ENCODE data around the gene CASZ1.

Gene CASZ1

GRCh38 chr1:10785728-10786638, 10.5 kb downstream of the CASZ1 start:
- DNase-seq (ENCODE audit: low read depth, low spot score): no peak
- Histone ChIP-seq H3K4me1 (ENCODE audit: insufficient read depth, insufficient read length) (peaks cover 10% of the 10 kb centered on the region), H3K9me3 (ENCODE audit: insufficient read depth, low read length) (no peaks in the 10 kb centered on the region), H3K9ac (ENCODE audit: insufficient read length, low read depth) (no peak overlapping the region), H3K4me3 (ENCODE audit: insufficient read length, low read depth) (no peak overlapping the region), H3K27me3 (ENCODE audit: insufficient read depth, insufficient read length) (no peaks in the 10 kb centered on the region), H3K36me3 (ENCODE audit: insufficient read depth, insufficient read length, low read length) (no peaks in the 10 kb centered on the region)
- TF ChIP-seq SUZ12 (IDR thresholded peaks at IDR 0.05; ENCODE audit: extremely low read depth, insufficient read depth, insufficient read length) (no peak), ZNF274 (IDR thresholded peaks at IDR 0.05; ENCODE audit: low read depth, low read length) (no peak), YY1 (IDR thresholded peaks at IDR 0.05; ENCODE audit: insufficient read depth, insufficient read length) (no peak)

GRCh38 chr1:10784998-10785727, 11.3 kb downstream of the CASZ1 start:
- H3K9me3 ChIP-seq (ENCODE audit: insufficient read depth, low read length): no peaks in the 10 kb centered on the region
- peaks cover 11% of the 10 kb centered on the region for H3K4me1 ChIP-seq (ENCODE audit: insufficient read depth, insufficient read length)
- H3K36me3 ChIP-seq (ENCODE audit: insufficient read depth, insufficient read length, low read length): no peaks in the 10 kb centered on the region
- H3K4me3 ChIP-seq (ENCODE audit: insufficient read length, low read depth): no peak overlapping the region
- H3K9ac ChIP-seq (ENCODE audit: insufficient read length, low read depth): no peak overlapping the region
- H3K27me3 ChIP-seq (ENCODE audit: insufficient read depth, insufficient read length): no peaks in the 10 kb centered on the region
- no peak for DNase-seq (ENCODE audit: low read depth, low spot score)
- TF ChIP-seq SUZ12 (IDR thresholded peaks at IDR 0.05; ENCODE audit: extremely low read depth, insufficient read depth, insufficient read length) (no peak), ZNF274 (IDR thresholded peaks at IDR 0.05; ENCODE audit: low read depth, low read length) (no peak), YY1 (IDR thresholded peaks at IDR 0.05; ENCODE audit: insufficient read depth, insufficient read length) (no peak)

- Histone ChIP-seq H3K9ac (ENCODE audit: insufficient read length, low read depth) (no peak overlapping the region), H3K4me3 (ENCODE audit: insufficient read length, low read depth) (no peak overlapping the region), H3K36me3 (ENCODE audit: insufficient read depth, insufficient read length, low read length) (no peaks in the 10 kb centered on the region), H3K4me1 (ENCODE audit: insufficient read depth, insufficient read length) (peaks cover 5% of the 10 kb centered on the region), H3K27me3 (ENCODE audit: insufficient read depth, insufficient read length) (no peaks in the 10 kb centered on the region), H3K9me3 (ENCODE audit: insufficient read depth, low read length) (no peaks in the 10 kb centered on the region)
- no peak for DNase-seq (ENCODE audit: low read depth, low spot score)
- TF ChIP-seq SUZ12 (IDR thresholded peaks at IDR 0.05; ENCODE audit: extremely low read depth, insufficient read depth, insufficient read length) (no peak), ZNF274 (IDR thresholded peaks at IDR 0.05; ENCODE audit: low read depth, low read length) (no peak), YY1 (IDR thresholded peaks at IDR 0.05; ENCODE audit: insufficient read depth, insufficient read length) (no peak)
Observed at GRCh38 chr1:10782491-10783244, 13.8 kb downstream of the CASZ1 start.

GRCh38 chr1:10781137-10781536, 15.3 kb downstream of the CASZ1 start:
- DNase-seq (ENCODE audit: low read depth, low spot score): no peak
- TF ChIP-seq SUZ12 (IDR thresholded peaks at IDR 0.05; ENCODE audit: extremely low read depth, insufficient read depth, insufficient read length) (no peak), YY1 (IDR thresholded peaks at IDR 0.05; ENCODE audit: insufficient read depth, insufficient read length) (no peak), ZNF274 (IDR thresholded peaks at IDR 0.05; ENCODE audit: low read depth, low read length) (no peak)
- Histone ChIP-seq H3K9me3 (ENCODE audit: insufficient read depth, low read length) (no peaks in the 10 kb centered on the region), H3K27me3 (ENCODE audit: insufficient read depth, insufficient read length) (no peaks in the 10 kb centered on the region), H3K4me1 (ENCODE audit: insufficient read depth, insufficient read length) (peaks cover 5% of the 10 kb centered on the region), H3K4me3 (ENCODE audit: insufficient read length, low read depth) (no peak overlapping the region), H3K9ac (ENCODE audit: insufficient read length, low read depth) (no peak overlapping the region), H3K36me3 (ENCODE audit: insufficient read depth, insufficient read length, low read length) (no peaks in the 10 kb centered on the region)

- Histone ChIP-seq H3K9me3 (ENCODE audit: insufficient read depth, low read length) (no peaks in the 10 kb centered on the region), H3K27me3 (ENCODE audit: insufficient read depth, insufficient read length) (no peaks in the 10 kb centered on the region), H3K4me3 (ENCODE audit: insufficient read length, low read depth) (no peak overlapping the region), H3K4me1 (ENCODE audit: insufficient read depth, insufficient read length) (peaks cover 5% of the 10 kb centered on the region), H3K9ac (ENCODE audit: insufficient read length, low read depth) (no peak overlapping the region), H3K36me3 (ENCODE audit: insufficient read depth, insufficient read length, low read length) (no peaks in the 10 kb centered on the region)
- no peak for DNase-seq (ENCODE audit: low read depth, low spot score)
- TF ChIP-seq ZNF274 (IDR thresholded peaks at IDR 0.05; ENCODE audit: low read depth, low read length) (no peak), SUZ12 (IDR thresholded peaks at IDR 0.05; ENCODE audit: extremely low read depth, insufficient read depth, insufficient read length) (no peak)
Observed at GRCh38 chr1:10779841-10780240, 16.6 kb downstream of the CASZ1 start.

- H3K36me3 ChIP-seq (ENCODE audit: insufficient read depth, insufficient read length, low read length): no peaks in the 10 kb centered on the region
- H3K4me1 ChIP-seq (ENCODE audit: insufficient read depth, insufficient read length): peaks cover 5% of the 10 kb centered on the region
- no peaks in the 10 kb centered on the region for H3K27me3 ChIP-seq (ENCODE audit: insufficient read depth, insufficient read length)
- H3K9me3 ChIP-seq (ENCODE audit: insufficient read depth, low read length): no peaks in the 10 kb centered on the region
- no peak for DNase-seq (ENCODE audit: low read depth, low spot score)
- H3K4me3 ChIP-seq (ENCODE audit: insufficient read length, low read depth): no peak overlapping the region
- H3K9ac ChIP-seq (ENCODE audit: insufficient read length, low read depth): no peak overlapping the region
- no peak for TF ChIP-seq ZNF274 (IDR thresholded peaks at IDR 0.05; ENCODE audit: low read depth, low read length)
Observed at GRCh38 chr1:10779201-10779600, 17.2 kb downstream of the CASZ1 start.

- H3K27me3 ChIP-seq (ENCODE audit: insufficient read depth, insufficient read length): no peaks in the 10 kb centered on the region
- H3K4me3 ChIP-seq (ENCODE audit: insufficient read length, low read depth): no peak overlapping the region
- TF ChIP-seq YY1 (IDR thresholded peaks at IDR 0.05; ENCODE audit: insufficient read depth, insufficient read length) (no peak), SUZ12 (IDR thresholded peaks at IDR 0.05; ENCODE audit: extremely low read depth, insufficient read depth, insufficient read length) (no peak), ZNF274 (IDR thresholded peaks at IDR 0.05; ENCODE audit: low read depth, low read length) (no peak)
- H3K36me3 ChIP-seq (ENCODE audit: insufficient read depth, insufficient read length, low read length): no peaks in the 10 kb centered on the region
- peaks cover 5% of the 10 kb centered on the region for H3K4me1 ChIP-seq (ENCODE audit: insufficient read depth, insufficient read length)
- DNase-seq (ENCODE audit: low read depth, low spot score): no peak
- no peaks in the 10 kb centered on the region for H3K9me3 ChIP-seq (ENCODE audit: insufficient read depth, low read length)
- H3K9ac ChIP-seq (ENCODE audit: insufficient read length, low read depth): no peak overlapping the region
Observed at GRCh38 chr1:10778640-10779039, 17.8 kb downstream of the CASZ1 start.
